Fibroblast of lung (primary cell): Measurements from ENCODE around the gene RNF167. TPM values are rescaled to one million over a fixed set of nuclear protein-coding genes. Genes with fewer than 3 reads are reported as not detected.

Source experiments
- DNase-seq, 2 donors: peaks; one replicate each; pipeline versions ENCODE4 v3.0.0 to v3.0.0-alpha.2; 2010; ENCODE audit warnings: low read depth in 2 of 2
- H2AFZ ChIP-seq: 2 replicates; pipeline ENCODE4 v1.5.1; 2012; ENCODE audit warnings: low read length, control low read depth, inconsistent platforms
- H3K27ac ChIP-seq: 2 replicates; pipeline ENCODE4 v1.5.1; 2011; ENCODE audit warnings: low read length, control low read depth; ENCODE audit not compliant: insufficient read depth
- H3K27me3 ChIP-seq: 2 replicates; pipeline ENCODE4 v1.5.1; 2011; ENCODE audit warnings: mild to moderate bottlenecking, low read length; ENCODE audit not compliant: control insufficient read depth, insufficient read depth
- H3K36me3 ChIP-seq: 2 replicates; pipeline ENCODE4 v1.5.1; 2011; ENCODE audit warnings: low read length; ENCODE audit not compliant: control insufficient read depth, insufficient read depth
- H3K4me1 ChIP-seq: 2 replicates; pipeline ENCODE4 v1.5.1; 2011; ENCODE audit warnings: low read length; ENCODE audit not compliant: control insufficient read depth, insufficient read depth; ENCODE audit errors: extremely low read depth
- H3K4me2 ChIP-seq: 2 replicates; pipeline ENCODE4 v1.5.1; 2011; ENCODE audit warnings: low read length, control low read depth; ENCODE audit not compliant: insufficient read depth; ENCODE audit errors: extremely low read depth
- H3K4me3 ChIP-seq, 4 experiments: fragments of 200-600 bp in 1 of 4; sonication (generic) in 1 of 4; replicated peaks in 1 of 4; 2 replicates each; pipeline ENCODE4 v1.5.1; 2011 to 2016; ENCODE audit warnings: low read length in 4 of 4, low read depth in 3 of 4, mild to moderate bottlenecking in 3 of 4, control low read depth in 2 of 4, inconsistent platforms in 1 of 4, mixed read lengths in 1 of 4; ENCODE audit not compliant: insufficient read depth in 1 of 4; ENCODE audit errors: control extremely low read depth in 1 of 4
- H3K79me2 ChIP-seq: 2 replicates; pipeline ENCODE4 v1.5.1; 2012; ENCODE audit warnings: mild to moderate bottlenecking, low read length, inconsistent platforms; ENCODE audit not compliant: control insufficient read depth, insufficient read depth
- H3K9ac ChIP-seq: 2 replicates; pipeline ENCODE4 v1.5.1; 2011; ENCODE audit warnings: mild to moderate bottlenecking, low read length, control low read depth; ENCODE audit not compliant: insufficient read depth
- H3K9me3 ChIP-seq: 2 replicates; pipeline ENCODE4 v1.5.1; 2012; ENCODE audit warnings: low read depth, low read length; ENCODE audit not compliant: control insufficient read depth, insufficient read depth
- H4K20me1 ChIP-seq: 2 replicates; pipeline ENCODE4 v1.5.1; 2011; ENCODE audit warnings: low read length; ENCODE audit not compliant: control insufficient read depth, insufficient read depth; ENCODE audit errors: extremely low read depth
- EZH2 ChIP-seq: IDR thresholded peaks from 2 replicates; pipeline ENCODE4 v1.5.1; 2012; ENCODE audit warnings: low read length, control low read depth, mild to moderate bottlenecking; ENCODE audit errors: missing control alignments
- polyA plus RNA-seq, 2 donors: library from polyadenylated mRNA; depleted of rRNA in 1 of 2; stranded (reverse) in 1 of 2; unstranded in 1 of 2; fragments of >200 nt; gene quantifications; 2 replicates each; pipeline ENCODE4 v1.2.1, GENCODE V29; 2011 to 2012; ENCODE audit warnings: missing spikeins in 1 of 2
- total RNA-seq: library from RNA; depleted of rRNA; stranded (reverse); fragments of >200 nt; gene quantifications from 2 replicates; pipeline ENCODE4 v1.2.1, GENCODE V29; 2014
- TF ChIP-seq, protein P1 (sequence below), 2 donors: IDR thresholded peaks in 1 of 2; conservative IDR thresholded peaks in 1 of 2; 1 replicate in 1 of 2; 2 replicates in 1 of 2; pipeline ENCODE4 v1.5.1; 2011 to 2012; ENCODE audit warnings: low read length in 2 of 2, control low read depth in 1 of 2, inconsistent platforms in 1 of 2, low read depth in 1 of 2, mild to moderate bottlenecking in 1 of 2

Gene RNF167
- total and polyA plus RNA-seq, 2 donors (not counting 1 experiment from before 2014, with no cell fraction given), result 22.8 to 52.6 TPM

DNA sequence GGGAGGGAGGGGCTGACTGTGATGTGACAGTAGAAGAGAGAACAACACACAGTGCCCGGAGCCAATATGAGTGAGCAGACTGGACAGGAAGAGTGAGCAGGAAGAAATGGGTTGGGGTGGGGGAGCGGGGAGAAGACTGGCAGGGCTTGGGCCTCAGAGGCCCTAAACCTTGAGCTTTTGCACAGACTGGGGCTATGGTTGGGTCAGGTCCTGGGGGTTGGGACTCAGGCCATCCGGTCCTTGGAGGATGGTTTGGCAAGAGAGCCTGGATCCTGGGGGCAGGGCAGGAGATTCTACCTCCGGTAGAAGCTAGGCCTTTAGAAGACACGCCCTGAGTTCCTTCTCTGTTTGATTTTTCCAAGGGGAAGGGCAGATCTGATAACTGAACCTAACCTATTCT, 46.3 kb downstream of the RNF167 start:
- Histone ChIP-seq H4K20me1 (no peaks in the 10 kb centered on the region), H3K9ac (no peak overlapping the region), H3K4me1 (peaks cover 7% of the 10 kb centered on the region), H3K4me3 (peak overlapping the region; percentile 81 to 98 (median 85)), H3K9me3 (no peaks in the 10 kb centered on the region), H3K27ac (peak overlapping the region; percentile 87), H3K4me2 (peak overlapping the region; percentile 94), H3K27me3 (no peaks in the 10 kb centered on the region), H3K36me3 (peaks cover 7% of the 10 kb centered on the region), H2AFZ (peak overlapping the region; percentile 90), H3K79me2 (peaks cover 8% of the 10 kb centered on the region)
- DNase-seq, result no peak
- no peak for TF ChIP-seq EZH2
- TF ChIP-seq, protein P1, sequence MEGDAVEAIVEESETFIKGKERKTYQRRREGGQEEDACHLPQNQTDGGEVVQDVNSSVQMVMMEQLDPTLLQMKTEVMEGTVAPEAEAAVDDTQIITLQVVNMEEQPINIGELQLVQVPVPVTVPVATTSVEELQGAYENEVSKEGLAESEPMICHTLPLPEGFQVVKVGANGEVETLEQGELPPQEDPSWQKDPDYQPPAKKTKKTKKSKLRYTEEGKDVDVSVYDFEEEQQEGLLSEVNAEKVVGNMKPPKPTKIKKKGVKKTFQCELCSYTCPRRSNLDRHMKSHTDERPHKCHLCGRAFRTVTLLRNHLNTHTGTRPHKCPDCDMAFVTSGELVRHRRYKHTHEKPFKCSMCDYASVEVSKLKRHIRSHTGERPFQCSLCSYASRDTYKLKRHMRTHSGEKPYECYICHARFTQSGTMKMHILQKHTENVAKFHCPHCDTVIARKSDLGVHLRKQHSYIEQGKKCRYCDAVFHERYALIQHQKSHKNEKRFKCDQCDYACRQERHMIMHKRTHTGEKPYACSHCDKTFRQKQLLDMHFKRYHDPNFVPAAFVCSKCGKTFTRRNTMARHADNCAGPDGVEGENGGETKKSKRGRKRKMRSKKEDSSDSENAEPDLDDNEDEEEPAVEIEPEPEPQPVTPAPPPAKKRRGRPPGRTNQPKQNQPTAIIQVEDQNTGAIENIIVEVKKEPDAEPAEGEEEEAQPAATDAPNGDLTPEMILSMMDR (conservative IDR thresholded peaks at IDR 0.05 in 1 of 2, IDR thresholded peaks at IDR 0.05 in 1 of 2; ENCODE audit: low read depth in 1 of 2, low read length in 2 of 2), result no peak

DNA sequence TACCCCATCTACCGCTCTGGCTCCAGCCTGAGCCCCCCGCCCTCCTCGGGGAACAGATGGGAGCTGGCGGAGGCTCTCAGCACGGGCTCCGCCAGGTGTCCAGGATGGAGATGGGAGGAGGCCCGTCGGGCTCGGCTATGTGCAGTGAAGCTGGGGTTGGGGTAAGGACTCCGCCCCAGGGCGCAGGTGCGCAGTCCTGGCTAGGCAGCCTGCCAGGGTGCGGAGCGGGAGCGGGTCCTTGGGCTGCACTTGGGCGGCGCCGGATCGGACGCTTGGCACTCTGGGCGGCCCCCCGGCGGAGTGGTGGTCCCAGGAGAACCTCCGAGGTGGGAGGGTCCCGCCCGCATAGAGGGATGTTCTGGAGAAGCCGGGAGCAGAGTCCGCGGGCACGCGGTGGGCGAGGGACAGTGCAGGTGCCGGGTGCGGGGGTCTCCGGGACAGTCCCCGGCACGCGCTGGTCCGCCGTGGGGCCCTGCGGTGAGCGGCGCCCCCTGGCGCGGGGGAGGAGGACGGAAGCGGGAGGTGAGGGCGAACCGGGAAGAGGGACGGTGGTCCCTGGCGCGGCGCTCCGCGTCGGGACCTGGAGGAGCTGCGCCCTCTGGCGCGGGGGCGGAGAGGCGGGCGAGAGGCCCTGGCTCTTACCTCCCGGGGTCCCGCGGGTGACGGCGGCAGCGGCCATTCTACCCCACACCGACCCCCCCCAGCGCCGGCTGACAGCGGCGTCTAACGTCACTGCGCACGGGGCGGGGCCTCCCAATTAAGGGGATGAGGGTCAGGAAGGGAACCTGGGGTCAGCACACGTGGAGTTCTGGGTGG, 47.1 kb downstream of the RNF167 start, which contains the start of gene CAMTA2:
Gene CAMTA2, minus strand, starts transcription at position 725 of the 816 bp plus-strand sequence. CDS start 1,453 bp downstream, outside the sequence.
- Histone ChIP-seq H4K20me1 (no peaks in the 10 kb centered on the region), H3K27me3 (no peaks in the 10 kb centered on the region), H3K36me3 (peaks cover 3% of the 10 kb centered on the region), H3K9ac (peak within 1 kb of the TSS; percentile 82), H3K27ac (peak within 1 kb of the TSS; percentile 87), H3K4me1 (peaks cover 7% of the 10 kb centered on the region), H3K79me2 (peaks cover 8% of the 10 kb centered on the region), H2AFZ (peak within 1 kb of the TSS; percentile 90), H3K4me3 (peak within 1 kb of the TSS; percentile 81 to 98 (median 85)), H3K4me2 (peak within 1 kb of the TSS; percentile 96), H3K9me3 (no peaks in the 10 kb centered on the region)
- peak; percentile 61 to 69 for DNase-seq
- TF ChIP-seq, protein P1 (conservative IDR thresholded peaks at IDR 0.05 in 1 of 2, IDR thresholded peaks at IDR 0.05 in 1 of 2; ENCODE audit: low read depth in 1 of 2, low read length in 2 of 2), result peak; percentile 49 to 66
- TF ChIP-seq EZH2, result no peak

DNA sequence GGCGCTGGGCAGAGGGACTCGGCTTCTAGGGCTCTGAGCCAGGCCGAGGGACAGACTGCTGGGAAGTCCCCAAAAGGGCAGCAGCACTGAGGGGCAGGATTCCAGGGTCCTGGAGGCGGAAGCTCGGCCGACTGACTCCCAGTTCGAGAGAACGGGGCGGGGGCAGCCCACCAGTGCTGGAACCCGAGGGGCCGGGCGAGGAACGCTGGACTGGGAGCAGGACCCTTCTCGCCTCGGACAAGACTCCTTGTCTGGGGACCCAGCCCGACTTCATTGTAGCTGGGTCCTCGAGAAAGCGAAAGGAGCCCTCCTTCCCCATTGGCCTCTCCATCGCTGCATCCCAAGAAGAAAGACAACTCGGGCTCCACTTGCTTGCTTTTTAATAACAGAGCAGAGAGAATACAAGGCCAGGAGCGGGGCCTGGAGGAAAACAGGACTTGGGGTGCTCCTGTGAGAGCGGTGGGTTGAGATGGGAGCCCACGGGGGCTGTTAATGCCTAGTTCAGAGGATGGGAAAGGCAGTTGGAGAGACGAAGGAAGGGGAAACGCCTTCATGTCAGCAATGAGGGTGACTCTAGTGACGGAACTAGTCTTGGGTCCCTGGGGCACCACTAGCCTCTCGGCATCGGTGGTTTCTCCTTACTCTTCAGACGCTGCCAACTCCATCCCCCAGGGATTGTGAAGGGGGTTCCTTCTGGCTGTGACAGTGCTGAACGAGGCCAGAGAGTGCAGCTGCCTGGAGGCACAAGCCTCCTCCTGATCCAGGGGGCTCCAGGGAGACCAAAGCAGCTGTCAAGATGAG, 47.9 kb downstream of the RNF167 start:
- peak in 1 of 2 donors; percentile 20 for DNase-seq
- Histone ChIP-seq H3K27me3 (no peaks in the 10 kb centered on the region), H3K4me1 (peaks cover 7% of the 10 kb centered on the region)

More for the DNA sequence above, 47.9 kb downstream of the RNF167 start:
- Histone ChIP-seq H3K4me3 (peak overlapping the region; percentile 81 to 98 (median 85)), H3K9ac (peak overlapping the region; percentile 82), H2AFZ (peak overlapping the region; percentile 90), H3K79me2 (peaks cover 8% of the 10 kb centered on the region), H3K27ac (peak overlapping the region; percentile 87), H4K20me1 (no peaks in the 10 kb centered on the region), H3K4me2 (peak overlapping the region; percentile 96), H3K9me3 (no peaks in the 10 kb centered on the region), H3K36me3 (peaks cover 3% of the 10 kb centered on the region)
- TF ChIP-seq, protein P1 (conservative IDR thresholded peaks at IDR 0.05 in 1 of 2, IDR thresholded peaks at IDR 0.05 in 1 of 2; ENCODE audit: low read depth in 1 of 2, low read length in 2 of 2), result no peak
- no peak for TF ChIP-seq EZH2
